C4-2B (cell line): Measurements from ENCODE around the gene GALNT14.

Source experiments
- CTCF ChIP-seq: fragments of 450-650 bp; conservative IDR thresholded peaks from 2 replicates; pipeline ENCODE4 v1.5.1; 2017; ENCODE audit warnings: mild to moderate bottlenecking
- ZFX ChIP-seq: fragments of 450-650 bp; IDR thresholded peaks from 2 replicates; pipeline ENCODE4 v1.6.1; 2017

- TF ChIP-seq CTCF (no peak), ZFX (no peak)
Observed at GRCh38 chr2:31108561-31109286, 29.5 kb downstream of the GALNT14 start.
